WI38 (cell line): ENCODE data around the gene SSRP1.

Experiments
- H3K4me3 ChIP-seq: 2 replicates; pipeline ENCODE4 v1.5.1; 2011; ENCODE audit warnings: low read depth, mild to moderate bottlenecking, control low read depth, low read length
- TF ChIP-seq, protein P1 (sequence below): IDR thresholded peaks from 2 replicates; pipeline ENCODE4 v1.5.1; 2012; ENCODE audit warnings: low read depth, mild to moderate bottlenecking, control low read depth, low read length

SSRP1 gene

DNA sequence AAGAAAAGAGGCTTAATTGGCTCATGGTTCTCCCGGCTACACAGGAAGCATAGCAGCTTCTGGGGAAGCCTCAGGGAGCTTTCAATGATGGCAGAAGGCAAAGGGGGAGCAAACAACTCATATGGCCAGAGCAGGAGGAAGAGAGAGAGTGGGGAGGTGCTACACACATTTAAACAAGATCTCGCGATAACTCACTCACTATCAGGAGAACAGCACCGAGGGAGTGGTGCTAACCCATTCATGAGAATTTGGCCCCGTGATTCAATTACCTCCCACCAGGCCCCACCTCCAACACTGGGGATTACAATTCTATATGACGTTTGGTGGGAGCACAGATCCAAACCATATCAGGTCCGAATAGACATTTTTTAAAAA lies 57.0 kb downstream of the SSRP1 start:
- H3K4me3 ChIP-seq = no peak overlapping the region
- TF ChIP-seq, protein P1, sequence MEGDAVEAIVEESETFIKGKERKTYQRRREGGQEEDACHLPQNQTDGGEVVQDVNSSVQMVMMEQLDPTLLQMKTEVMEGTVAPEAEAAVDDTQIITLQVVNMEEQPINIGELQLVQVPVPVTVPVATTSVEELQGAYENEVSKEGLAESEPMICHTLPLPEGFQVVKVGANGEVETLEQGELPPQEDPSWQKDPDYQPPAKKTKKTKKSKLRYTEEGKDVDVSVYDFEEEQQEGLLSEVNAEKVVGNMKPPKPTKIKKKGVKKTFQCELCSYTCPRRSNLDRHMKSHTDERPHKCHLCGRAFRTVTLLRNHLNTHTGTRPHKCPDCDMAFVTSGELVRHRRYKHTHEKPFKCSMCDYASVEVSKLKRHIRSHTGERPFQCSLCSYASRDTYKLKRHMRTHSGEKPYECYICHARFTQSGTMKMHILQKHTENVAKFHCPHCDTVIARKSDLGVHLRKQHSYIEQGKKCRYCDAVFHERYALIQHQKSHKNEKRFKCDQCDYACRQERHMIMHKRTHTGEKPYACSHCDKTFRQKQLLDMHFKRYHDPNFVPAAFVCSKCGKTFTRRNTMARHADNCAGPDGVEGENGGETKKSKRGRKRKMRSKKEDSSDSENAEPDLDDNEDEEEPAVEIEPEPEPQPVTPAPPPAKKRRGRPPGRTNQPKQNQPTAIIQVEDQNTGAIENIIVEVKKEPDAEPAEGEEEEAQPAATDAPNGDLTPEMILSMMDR = no peak

DNA sequence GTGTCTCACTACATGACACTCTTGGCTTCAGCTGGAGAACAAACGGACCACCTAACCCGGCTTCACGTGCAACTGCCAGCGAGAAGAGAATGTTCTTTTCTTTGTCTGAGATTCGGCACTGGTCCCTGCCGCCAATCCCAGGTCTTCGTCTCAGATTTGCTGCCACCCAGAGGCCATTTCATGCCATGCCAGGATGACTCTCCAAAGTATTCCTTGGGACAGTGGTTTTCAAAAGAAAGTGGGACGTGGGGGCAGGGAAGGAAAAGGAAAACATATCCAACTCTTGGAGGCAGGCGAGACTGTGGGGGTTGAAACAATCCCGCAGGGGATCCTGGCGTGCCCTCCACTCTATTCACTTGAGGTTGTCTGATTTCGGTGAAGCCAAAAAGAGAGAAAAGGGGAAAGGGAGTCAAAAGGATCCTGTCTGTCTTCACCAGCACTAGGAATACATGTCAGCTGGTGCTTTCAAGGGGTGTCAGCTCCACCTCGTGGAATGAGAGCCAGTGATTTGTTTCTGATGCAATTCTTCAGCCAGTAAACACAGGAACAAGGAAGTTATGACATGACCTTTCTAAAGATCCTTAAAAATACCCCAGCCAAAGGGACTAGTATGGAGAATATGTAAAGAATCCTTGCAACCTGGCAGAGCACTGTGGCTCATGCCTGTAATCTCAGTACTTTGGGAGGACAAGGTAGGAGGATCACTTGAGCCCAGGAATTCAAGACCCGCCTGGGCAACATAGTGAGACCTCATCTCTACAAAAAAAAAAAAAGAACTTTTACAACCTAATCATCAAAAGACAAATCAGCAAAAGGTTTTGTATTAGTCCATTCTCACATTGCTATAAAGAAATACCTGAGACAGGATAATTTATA lies 57.6 kb downstream of the SSRP1 start:
- TF ChIP-seq, protein P1 = peak; percentile 83
- peak overlapping the region; percentile 46 for H3K4me3 ChIP-seq

DNA sequence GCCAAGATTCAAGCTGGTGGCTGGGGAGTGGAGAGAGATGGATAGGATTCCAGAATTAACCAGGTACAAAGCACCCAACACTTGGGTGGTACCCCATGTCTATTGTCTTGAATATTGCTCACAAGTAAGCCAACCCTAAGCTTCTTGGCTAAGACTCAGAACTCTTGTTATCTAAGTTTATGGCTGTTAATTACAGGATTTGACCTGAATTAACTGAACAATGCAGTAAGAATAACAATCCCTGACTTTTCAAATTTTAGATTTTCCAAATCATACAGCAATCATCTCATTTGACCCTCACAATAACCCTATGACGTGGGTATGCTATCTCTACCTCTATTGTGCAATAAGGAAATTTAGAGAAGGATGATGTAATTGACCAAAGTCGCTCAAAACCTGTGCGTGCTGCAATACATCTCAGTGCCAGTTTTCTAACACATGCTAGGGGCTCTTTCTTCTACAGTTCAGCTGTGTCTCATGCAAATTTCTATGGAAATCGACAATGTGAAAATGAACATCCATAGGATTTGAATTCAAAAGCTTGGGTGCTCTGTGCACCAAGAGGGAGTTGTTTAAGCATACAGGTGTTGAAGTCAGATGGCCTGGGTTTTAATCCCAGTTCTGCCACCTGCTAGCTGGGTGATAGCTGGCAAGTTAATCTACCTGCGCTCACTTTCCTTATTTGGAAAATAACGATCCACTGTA lies 58.6 kb downstream of the SSRP1 start:
- TF ChIP-seq, protein P1 = no peak
- H3K4me3 ChIP-seq = peak overlapping the region; percentile 46; the same call in 1 of the 2 replicates

DNA sequence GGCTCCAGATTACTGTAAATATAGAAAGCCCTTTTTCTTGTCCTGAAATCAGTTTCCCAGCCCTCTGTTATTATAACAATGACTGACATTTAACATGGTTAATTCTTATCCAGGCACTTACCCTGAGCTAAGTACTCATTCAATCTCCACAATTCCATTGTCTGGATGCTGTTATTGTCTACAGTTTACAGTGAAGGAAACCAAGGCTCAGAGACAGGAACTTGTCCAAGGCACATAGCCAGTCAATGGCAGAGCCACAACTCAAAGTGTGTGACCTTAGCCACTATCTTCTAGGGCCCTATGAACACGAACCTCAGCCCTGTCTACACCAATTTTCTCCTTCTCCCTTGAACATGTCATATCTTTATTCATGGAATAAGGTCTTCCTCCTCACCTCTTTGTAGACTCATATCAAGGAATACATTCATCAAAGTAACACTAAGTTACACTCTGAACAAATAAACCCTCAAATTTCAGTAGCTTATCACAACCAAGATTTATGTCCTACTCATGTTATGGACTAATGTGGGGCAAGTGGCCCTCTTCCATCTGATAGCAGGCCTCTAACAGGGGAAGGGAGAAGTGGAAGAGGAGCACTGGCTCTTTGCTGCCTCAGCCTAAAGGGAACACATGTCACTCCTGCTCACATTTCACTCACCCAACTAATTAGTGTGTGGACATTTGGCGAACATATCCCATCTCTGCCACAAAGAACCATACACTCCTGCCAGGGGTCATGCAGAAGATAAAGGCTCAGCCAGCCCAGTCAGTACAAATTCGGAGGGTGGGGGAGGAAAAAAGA lies 59.3 kb downstream of the SSRP1 start:
- TF ChIP-seq, protein P1 = no peak
- H3K4me3 ChIP-seq = no peak overlapping the region
